Measurements from ENCODE around the gene IRAK2.

The IRAK2 gene

GRCh38 chr3:10234526-10235230 lies 70.0 kb downstream of the IRAK2 start:
- Histone ChIP-seq H3K9me3 (ENCODE audit: low read depth, low read length) (no peaks in the 10 kb centered on the region), H3K27ac (no peak overlapping the region), H3K4me3 (no peak overlapping the region), H3K36me3 (ENCODE audit: insufficient read depth, low read length) (no peaks in the 10 kb centered on the region), H3K9ac (ENCODE audit: insufficient read length) (no peak overlapping the region)
- no peak for DNase-seq (ENCODE audit: low read depth, low spot score)
- TF ChIP-seq POLR2AphosphoS5 (IDR thresholded peaks at IDR 0.05; ENCODE audit: borderline replicate concordance, low read depth, low read length) (no peak), EZH2 (IDR thresholded peaks at IDR 0.05) (no peak), FOXP2 (optimal IDR thresholded peaks at IDR 0.05; ENCODE audit: control extremely low read depth, extremely low read length, insufficient read depth) (no peak)

DNA sequence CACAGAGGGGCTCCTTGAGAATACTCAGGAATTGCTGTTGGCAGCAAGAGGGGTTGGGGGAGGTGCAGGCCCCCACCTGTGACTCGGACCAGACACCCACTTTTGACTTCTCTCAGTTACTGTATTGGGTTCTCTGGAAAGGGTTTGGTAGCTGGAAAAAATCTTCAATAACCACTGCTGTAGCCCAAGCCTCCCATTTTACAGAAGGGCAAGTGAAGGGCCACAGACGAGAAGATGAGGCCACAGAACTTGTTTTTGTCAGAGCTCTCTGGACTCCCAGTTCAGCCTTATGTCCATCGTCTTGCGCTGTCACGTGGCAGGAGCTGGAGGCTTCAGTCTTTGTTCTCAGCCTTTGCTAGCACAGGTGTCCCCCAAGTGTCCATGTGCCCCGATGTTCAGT lies 70.8 kb downstream of the IRAK2 start:
- TF ChIP-seq FOXP2 (optimal IDR thresholded peaks at IDR 0.05; ENCODE audit: control extremely low read depth, extremely low read length, insufficient read depth) (no peak), EZH2 (IDR thresholded peaks at IDR 0.05) (no peak), POLR2AphosphoS5 (IDR thresholded peaks at IDR 0.05; ENCODE audit: borderline replicate concordance, low read depth, low read length) (no peak)
- DNase-seq (ENCODE audit: low read depth, low spot score) = no peak
- Histone ChIP-seq H3K9ac (ENCODE audit: insufficient read length) (no peak overlapping the region), H3K27ac (no peak overlapping the region), H3K36me3 (ENCODE audit: insufficient read depth, low read length) (no peaks in the 10 kb centered on the region), H3K4me3 (no peak overlapping the region), H3K9me3 (ENCODE audit: low read depth, low read length) (no peaks in the 10 kb centered on the region)

GRCh38 chr3:10238345-10239183 lies 73.8 kb downstream of the IRAK2 start:
- Histone ChIP-seq H3K9ac (ENCODE audit: insufficient read length) (no peak overlapping the region), H3K36me3 (ENCODE audit: insufficient read depth, low read length) (no peaks in the 10 kb centered on the region), H3K4me3 (no peak overlapping the region), H3K27ac (no peak overlapping the region), H3K9me3 (ENCODE audit: low read depth, low read length) (no peaks in the 10 kb centered on the region)
- TF ChIP-seq FOXP2 (optimal IDR thresholded peaks at IDR 0.05; ENCODE audit: control extremely low read depth, extremely low read length, insufficient read depth) (no peak), POLR2AphosphoS5 (IDR thresholded peaks at IDR 0.05; ENCODE audit: borderline replicate concordance, low read depth, low read length) (no peak), EZH2 (IDR thresholded peaks at IDR 0.05) (no peak)
- DNase-seq (ENCODE audit: low read depth, low spot score) = no peak

GRCh38 chr3:10240799-10241198 lies 76.1 kb downstream of the IRAK2 start:
- Histone ChIP-seq H3K9ac (ENCODE audit: insufficient read length) (no peak overlapping the region), H3K36me3 (ENCODE audit: insufficient read depth, low read length) (no peaks in the 10 kb centered on the region), H3K9me3 (ENCODE audit: low read depth, low read length) (no peaks in the 10 kb centered on the region), H3K27ac (no peak overlapping the region), H3K4me3 (no peak overlapping the region)
- DNase-seq (ENCODE audit: low read depth, low spot score) = no peak
- TF ChIP-seq POLR2AphosphoS5 (IDR thresholded peaks at IDR 0.05; ENCODE audit: borderline replicate concordance, low read depth, low read length) (no peak), EZH2 (IDR thresholded peaks at IDR 0.05) (no peak), FOXP2 (optimal IDR thresholded peaks at IDR 0.05; ENCODE audit: control extremely low read depth, extremely low read length, insufficient read depth) (no peak)

- Histone ChIP-seq H3K36me3 (ENCODE audit: insufficient read depth, low read length) (no peaks in the 10 kb centered on the region), H3K27ac (0 out of 2 replicates have a peak overlapping the region, but pooled peaks have one; percentile 23), H3K4me3 (no peak overlapping the region), H3K9me3 (ENCODE audit: low read depth, low read length) (no peaks in the 10 kb centered on the region), H3K9ac (ENCODE audit: insufficient read length) (peak overlapping the region; percentile 39)
- no peak for TF ChIP-seq POLR2AphosphoS5 (IDR thresholded peaks at IDR 0.05; ENCODE audit: borderline replicate concordance, low read depth, low read length)
- DNase-seq (ENCODE audit: low read depth, low spot score) = no peak
Observed at GRCh38 chr3:10242182-10243065, 77.7 kb downstream of the IRAK2 start.

GRCh38 chr3:10244009-10244408 lies 79.3 kb downstream of the IRAK2 start:
- no peak for DNase-seq (ENCODE audit: low read depth, low spot score)
- H3K9ac ChIP-seq (ENCODE audit: insufficient read length) = no peak overlapping the region
- TF ChIP-seq POLR2AphosphoS5 (IDR thresholded peaks at IDR 0.05; ENCODE audit: borderline replicate concordance, low read depth, low read length) (no peak), EZH2 (IDR thresholded peaks at IDR 0.05) (no peak), FOXP2 (optimal IDR thresholded peaks at IDR 0.05; ENCODE audit: control extremely low read depth, extremely low read length, insufficient read depth) (no peak)
- H3K27ac ChIP-seq = no peak overlapping the region
- no peaks in the 10 kb centered on the region for H3K9me3 ChIP-seq (ENCODE audit: low read depth, low read length)
- H3K36me3 ChIP-seq (ENCODE audit: insufficient read depth, low read length) = no peaks in the 10 kb centered on the region
- no peak overlapping the region for H3K4me3 ChIP-seq

DNA sequence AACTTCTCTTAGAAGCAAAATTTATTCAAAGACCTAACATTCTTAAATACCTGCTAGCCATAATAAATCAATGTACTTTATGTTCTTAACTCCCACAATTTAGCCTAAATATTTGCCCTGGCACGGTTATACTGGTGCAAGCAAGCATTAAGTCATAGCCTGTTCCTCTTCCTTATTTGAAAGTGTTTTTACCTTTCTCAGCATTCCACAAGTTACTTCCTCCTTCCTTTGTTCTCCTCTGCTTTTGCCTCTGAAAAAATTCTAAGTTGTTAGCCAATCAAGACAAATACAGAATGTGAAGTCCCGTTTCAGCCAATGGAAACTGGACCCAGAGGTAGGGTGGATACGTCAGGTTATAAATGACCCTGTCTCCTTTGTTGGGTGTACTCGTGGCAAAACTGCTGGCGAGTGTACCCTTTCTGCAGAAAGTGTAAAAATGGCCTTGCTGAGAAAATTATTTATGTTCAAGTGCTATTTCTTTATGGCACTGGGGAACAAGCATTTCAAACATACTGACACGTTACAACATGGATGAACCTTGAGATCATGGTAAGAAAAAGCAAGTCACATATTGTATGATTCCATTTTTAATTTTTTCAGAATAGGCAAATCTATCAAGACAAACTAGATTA lies 80.5 kb downstream of the IRAK2 start:
- Histone ChIP-seq H3K4me3 (no peak overlapping the region), H3K27ac (no peak overlapping the region), H3K9me3 (ENCODE audit: low read depth, low read length) (no peaks in the 10 kb centered on the region), H3K36me3 (ENCODE audit: insufficient read depth, low read length) (no peaks in the 10 kb centered on the region), H3K9ac (ENCODE audit: insufficient read length) (no peak overlapping the region)
- no peak for DNase-seq (ENCODE audit: low read depth, low spot score)
- TF ChIP-seq FOXP2 (optimal IDR thresholded peaks at IDR 0.05; ENCODE audit: control extremely low read depth, extremely low read length, insufficient read depth) = no peak
- TF ChIP-seq EZH2 (IDR thresholded peaks at IDR 0.05) = no peak
- no peak for TF ChIP-seq POLR2AphosphoS5 (IDR thresholded peaks at IDR 0.05; ENCODE audit: borderline replicate concordance, low read depth, low read length)

All from SK-N-MC (cell line).